H1 (cell line): Measurements from ENCODE around the gene MTCL3.

Source experiments
- CTCF ChIA-PET: fragments of 300-600 bp; sonication (Branson Sonifier 250); formaldehyde crosslinking; loops from one replicate; lab custom pipeline; 2021; ENCODE audit not compliant: partially characterized antibody; lab: Charles Lee
- POLR2A ChIA-PET: fragments of 300-600 bp; sonication (Branson Sonifier 250); formaldehyde crosslinking; loops from one replicate; lab custom pipeline; 2021; ENCODE audit warnings: inconsistent platforms; ENCODE audit not compliant: partially characterized antibody; lab: Charles Lee
- DNase-seq, 2 experiments: peaks; one replicate each; pipeline versions ENCODE4 v3.0.0 to v3.0.0-alpha.2; 2010 to 2022; ENCODE audit warnings: low spot score in 2 of 2, low read depth in 1 of 2, mixed read lengths in 1 of 2
- FAIRE-seq: peaks from 2 replicates; lab custom pipeline; 2011; peaks lifted over from hg19 to GRCh38; lab: Jason Lieb, UNC
- H2AFZ ChIP-seq: 2 replicates; pipeline ENCODE4 v1.8.1; 2012; ENCODE audit warnings: low read length, inconsistent platforms
- H2AK5ac ChIP-seq: 2 replicates; pipeline ENCODE4 v1.6.1; 2013; ENCODE audit warnings: low read depth, low read length
- H2BK120ac ChIP-seq: replicated peaks from 2 replicates; pipeline ENCODE3; 2013; ENCODE audit warnings: low read depth, low read length, inconsistent platforms
- H2BK12ac ChIP-seq: 2 replicates; pipeline ENCODE4 v1.6.1; 2013; ENCODE audit warnings: low read depth, low read length
- H2BK15ac ChIP-seq: 2 replicates; pipeline ENCODE4 v1.6.1; 2013; ENCODE audit warnings: low read length
- H2BK20ac ChIP-seq: 2 replicates; pipeline ENCODE4 v1.6.1; 2013; ENCODE audit warnings: low read length
- H2BK5ac ChIP-seq: 2 replicates; pipeline ENCODE4 v1.6.1; 2013; ENCODE audit warnings: low read depth, low read length
- H3K14ac ChIP-seq: 2 replicates; pipeline ENCODE4 v1.6.1; 2013; ENCODE audit warnings: inconsistent platforms; ENCODE audit not compliant: insufficient read length
- H3K18ac ChIP-seq: 2 replicates; pipeline ENCODE4 v1.6.1; 2013; ENCODE audit warnings: low read length; ENCODE audit errors: extremely low read depth
- H3K23ac ChIP-seq: 2 replicates; pipeline ENCODE4 v1.6.1; 2013; ENCODE audit warnings: inconsistent platforms; ENCODE audit not compliant: insufficient read length
- H3K23me2 ChIP-seq: 2 replicates; pipeline ENCODE4 v1.6.1; 2013; ENCODE audit warnings: low read depth, low read length
- H3K27ac ChIP-seq: 2 replicates; pipeline ENCODE4 v1.6.1; 2011; ENCODE audit warnings: low read depth, low read length, inconsistent platforms
- H3K27me3 ChIP-seq, 4 experiments: replicated peaks in 1 of 4; 1 replicate in 1 of 4; 2 replicates in 3 of 4; pipeline versions ENCODE4 v1.6.1 to v1.8.1; 2011 to 2013; ENCODE audit warnings: low read length in 3 of 4, mild to moderate bottlenecking in 3 of 4, inconsistent platforms in 2 of 4, mixed read lengths in 2 of 4, moderate library complexity in 1 of 4; ENCODE audit not compliant: control insufficient read depth in 3 of 4, insufficient read depth in 3 of 4; ENCODE audit errors: extremely low read depth in 1 of 4
- H3K36me3 ChIP-seq, 4 experiments: 2 replicates each; pipeline versions ENCODE4 v1.6.1 to v1.8.1; 2011 to 2013; ENCODE audit warnings: mild to moderate bottlenecking in 4 of 4, low read length in 3 of 4, moderate library complexity in 2 of 4, control low read depth in 1 of 4, inconsistent platforms in 1 of 4; ENCODE audit not compliant: insufficient read depth in 4 of 4, control insufficient read depth in 2 of 4
- H3K4ac ChIP-seq: replicated peaks from 2 replicates; pipeline ENCODE3; 2013; ENCODE audit warnings: low read length, low read depth, mixed read lengths, inconsistent platforms; ENCODE audit not compliant: insufficient read length
- H3K4me1 ChIP-seq, 4 experiments: replicated peaks in 1 of 4; 1 replicate in 1 of 4; 2 replicates in 3 of 4; pipeline versions ENCODE4 v1.6.1 to v1.8.1; 2011 to 2013; ENCODE audit warnings: low read length in 3 of 4, inconsistent platforms in 2 of 4, mixed read lengths in 1 of 4; ENCODE audit not compliant: insufficient read depth in 4 of 4, control insufficient read depth in 3 of 4
- H3K4me2 ChIP-seq, 2 experiments: 2 replicates each; pipeline versions ENCODE4 v1.6.1 to v1.8.1; 2011 to 2013; ENCODE audit warnings: low read depth in 2 of 2, low read length in 2 of 2, control low read depth in 1 of 2, inconsistent platforms in 1 of 2, mild to moderate bottlenecking in 1 of 2; ENCODE audit not compliant: insufficient read depth in 1 of 2
- H3K4me3 ChIP-seq, 4 experiments: fragments of 200-600, 300-600 bp in 1 of 4; sonication (generic), shearing (Covaris generic), sonication (Bioruptor Twin) in 1 of 4; 2 replicates each; pipeline versions ENCODE4 v1.5.1 to v1.8.1; 2011 to 2016; ENCODE audit warnings: low read length in 4 of 4, low read depth in 3 of 4, control low read depth in 2 of 4, inconsistent platforms in 2 of 4, mild to moderate bottlenecking in 2 of 4, mixed read lengths in 1 of 4, moderate library complexity in 1 of 4; ENCODE audit not compliant: insufficient read depth in 2 of 4; ENCODE audit errors: extremely low read depth in 1 of 4
- H3K56ac ChIP-seq: replicated peaks from 2 replicates; pipeline ENCODE3; 2013; ENCODE audit warnings: low read depth, mild to moderate bottlenecking, mixed read lengths, low read length, inconsistent platforms; ENCODE audit not compliant: insufficient read length
- H3K79me1 ChIP-seq: 2 replicates; pipeline ENCODE4 v1.6.1; 2013; ENCODE audit warnings: low read depth, low read length, control low read depth
- H3K79me2 ChIP-seq, 2 experiments: 2 replicates each; pipeline versions ENCODE4 v1.6.1 to v1.8.1; 2012 to 2013; ENCODE audit warnings: low read length in 2 of 2, mild to moderate bottlenecking in 2 of 2, inconsistent platforms in 1 of 2; ENCODE audit not compliant: insufficient read depth in 2 of 2, control insufficient read depth in 1 of 2
- H3K9ac ChIP-seq, 4 experiments: replicated peaks in 1 of 4; 1 replicate in 1 of 4; 2 replicates in 3 of 4; pipeline versions ENCODE4 v1.6.1 to v1.8.1; 2011 to 2013; ENCODE audit warnings: low read depth in 3 of 4, low read length in 3 of 4, control low read depth in 2 of 4, mild to moderate bottlenecking in 2 of 4, moderate library complexity in 2 of 4, inconsistent platforms in 1 of 4; ENCODE audit errors: extremely low read depth in 1 of 4
- H3K9me3 ChIP-seq, 2 experiments: 2 replicates each; pipeline versions ENCODE4 v1.6.1 to v1.8.1; 2012 to 2013; ENCODE audit warnings: mild to moderate bottlenecking in 2 of 2, moderate library complexity in 2 of 2, control low read depth in 1 of 2, inconsistent platforms in 1 of 2, low read depth in 1 of 2, low read length in 1 of 2, mixed read lengths in 1 of 2; ENCODE audit not compliant: insufficient read depth in 2 of 2
- H4K20me1 ChIP-seq, 2 experiments: replicated peaks in 1 of 2; 2 replicates each; pipeline versions ENCODE3 to v1.8.1; 2011 to 2013; ENCODE audit warnings: inconsistent platforms in 2 of 2, low read length in 2 of 2, mild to moderate bottlenecking in 1 of 2; ENCODE audit not compliant: insufficient read depth in 2 of 2, control insufficient read depth in 1 of 2
- H4K5ac ChIP-seq: 2 replicates; pipeline ENCODE4 v1.6.1; 2013; ENCODE audit warnings: low read length, low read depth, mixed read lengths, inconsistent platforms; ENCODE audit not compliant: insufficient read length
- H4K8ac ChIP-seq: 2 replicates; pipeline ENCODE4 v1.8.0; 2013; ENCODE audit warnings: mild to moderate bottlenecking, moderate library complexity, low read length, inconsistent platforms; ENCODE audit not compliant: insufficient read depth; ENCODE audit errors: extremely low read depth
- H4K91ac ChIP-seq: replicated peaks from 2 replicates; pipeline ENCODE3; 2013; ENCODE audit warnings: low read length, mixed read lengths, inconsistent platforms; ENCODE audit not compliant: insufficient read length
- ATF2 ChIP-seq: IDR thresholded peaks from 2 replicates; pipeline ENCODE4 v1.6.1; 2012; ENCODE audit warnings: low read length, inconsistent platforms
- BACH1 ChIP-seq: IDR thresholded peaks from 2 replicates; pipeline ENCODE4 v1.6.1; 2012; ENCODE audit warnings: low read length, improper control_type of control experiment
- HDAC2 ChIP-seq, 2 experiments: fragments of 300-600 bp in 1 of 2; sonication (generic) in 1 of 2; IDR thresholded peaks; 2 replicates each; pipeline ENCODE4 v1.6.1; 2011 to 2012; ENCODE audit warnings: low read depth in 2 of 2, low read length in 2 of 2, mild to moderate bottlenecking in 2 of 2, moderate library complexity in 2 of 2, borderline replicate concordance in 1 of 2, inconsistent platforms in 1 of 2
- KDM4A ChIP-seq: IDR thresholded peaks from one replicate; pipeline ENCODE4 v1.7.1; 2012; ENCODE audit warnings: low read depth, mild to moderate bottlenecking, moderate library complexity, low read length, inconsistent platforms; ENCODE audit not compliant: severe bottlenecking
- KDM5A ChIP-seq: fragments of 200-600 bp; IDR thresholded peaks from 2 replicates; pipeline ENCODE4 v1.7.1; 2012; ENCODE audit warnings: mild to moderate bottlenecking, low read length, inconsistent platforms, mixed read lengths
- NANOG ChIP-seq: IDR thresholded peaks from 2 replicates; pipeline ENCODE4 v1.6.1; 2011; ENCODE audit warnings: low read length, low read depth, mild to moderate bottlenecking, inconsistent platforms; ENCODE audit not compliant: insufficient read depth, poor library complexity, severe bottlenecking
- SP4 ChIP-seq: IDR thresholded peaks from 2 replicates; pipeline ENCODE4 v1.6.1; 2012; ENCODE audit warnings: low read length, inconsistent platforms
- SRF ChIP-seq: IDR thresholded peaks from 2 replicates; pipeline ENCODE4 v1.6.1; 2011; ENCODE audit warnings: mild to moderate bottlenecking, low read depth, low read length, moderate library complexity
- TBP ChIP-seq: IDR thresholded peaks from 2 replicates; pipeline ENCODE4 v1.6.1; 2011; ENCODE audit warnings: low read depth, low read length, improper control_type of control experiment
- TCF12 ChIP-seq: IDR thresholded peaks from 2 replicates; pipeline ENCODE4 v1.6.1; 2011; ENCODE audit warnings: low read depth, mild to moderate bottlenecking, low read length
- TEAD4 ChIP-seq: IDR thresholded peaks from 2 replicates; pipeline ENCODE4 v1.6.1; 2012; ENCODE audit warnings: low read depth, low read length, inconsistent platforms, mixed read lengths
- WGBS, 2 experiments: shearing (Covaris generic) in 1 of 2; methylation state at CpG; one replicate each; pipeline versions ENCODE4 v1.1.6 to v1.1.7; 2013 to 2015; ENCODE audit warnings: low lambda C conversion rate in 2 of 2, mixed read lengths in 2 of 2, inconsistent platforms in 1 of 2, low coverage in 1 of 2, missing lambda C conversion rate in 1 of 2; ENCODE audit not compliant: insufficient replicate concordance in 2 of 2, insufficient coverage in 1 of 2, insufficient read length in 1 of 2; ENCODE audit errors: extremely low coverage in 1 of 2, missing lambda C conversion rate in 1 of 2; 5-methylcytosine and 5-hydroxymethylcytosine counted together
- TF ChIP-seq, protein P1 (sequence below): IDR thresholded peaks from 2 replicates; pipeline ENCODE4 v1.6.1; 2012; ENCODE audit warnings: inconsistent platforms

The MTCL3 gene

GRCh38 chr6:127497410-127497809 lies 21.7 kb downstream of the MTCL3 start:
- WGBS, 2 experiments = 87% methylated on average over 1 of the region's 1 CpG; no CpG with 5 or more reads in 1 of the 2 experiments
- POLR2A ChIA-PET = interaction anchor here (1.0 kb wide), 1 partner anchor 16 kb away, joined by 3 read pairs; no protein-coding TSS in a partner anchor
- no peak for FAIRE-seq
- TF ChIP-seq NANOG = no peak
- TF ChIP-seq, protein P1, sequence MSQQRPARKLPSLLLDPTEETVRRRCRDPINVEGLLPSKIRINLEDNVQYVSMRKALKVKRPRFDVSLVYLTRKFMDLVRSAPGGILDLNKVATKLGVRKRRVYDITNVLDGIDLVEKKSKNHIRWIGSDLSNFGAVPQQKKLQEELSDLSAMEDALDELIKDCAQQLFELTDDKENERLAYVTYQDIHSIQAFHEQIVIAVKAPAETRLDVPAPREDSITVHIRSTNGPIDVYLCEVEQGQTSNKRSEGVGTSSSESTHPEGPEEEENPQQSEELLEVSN = no peak
- no peak for TF ChIP-seq HDAC2 (IDR thresholded peaks at IDR 0.05; ENCODE audit: borderline replicate concordance in 1 of 2, low read depth in 2 of 2, low read length in 2 of 2)
- TF ChIP-seq TBP = no peak
- no peak for TF ChIP-seq SRF
- TF ChIP-seq TCF12 = no peak
- TF ChIP-seq SP4 = no peak
- no peak for TF ChIP-seq KDM5A
- no peak for TF ChIP-seq TEAD4
- TF ChIP-seq BACH1 = no peak
- no peak for TF ChIP-seq ATF2
- no peak for TF ChIP-seq KDM4A

More at GRCh38 chr6:127497410-127497809, 21.7 kb downstream of the MTCL3 start:
- no peak for DNase-seq
- Histone ChIP-seq H3K27ac (no peak overlapping the region), H2AK5ac (no peak overlapping the region), H2BK15ac (no peak overlapping the region), H2BK12ac (no peak overlapping the region), H3K56ac (no peak overlapping the region), H2BK20ac (no peak overlapping the region), H4K91ac (no peak overlapping the region), H2BK120ac (no peak overlapping the region), H3K4ac (no peak overlapping the region), H3K23me2 (no peaks in the 10 kb centered on the region), H3K27me3 (no peaks in the 10 kb centered on the region), H3K79me1 (no peaks in the 10 kb centered on the region), H3K79me2 (no peaks in the 10 kb centered on the region), H3K9me3 (no peaks in the 10 kb centered on the region), H3K4me3 (no peak overlapping the region), H4K20me1 (no peaks in the 10 kb centered on the region), H3K23ac (no peak overlapping the region), H2AFZ (no peak overlapping the region), H3K9ac (no peak overlapping the region), H3K4me1 (no peaks in the 10 kb centered on the region), H3K36me3 (no peaks in the 10 kb centered on the region; a peak in 1 of 8 replicates), H3K14ac (no peak overlapping the region), H2BK5ac (no peak overlapping the region), H3K18ac (no peak overlapping the region), H4K8ac (no peak overlapping the region), H4K5ac (no peak overlapping the region), H3K4me2 (no peak overlapping the region)
- CTCF ChIA-PET = interaction anchor here (1.0 to 5.8 kb wide), 5 partner anchors 9 to 49 kb away, joined by 3 to 50 read pairs (median 4); partner anchors contain the start of gene MTCL3
